Measurements from ENCODE around the gene NME4.

DNA sequence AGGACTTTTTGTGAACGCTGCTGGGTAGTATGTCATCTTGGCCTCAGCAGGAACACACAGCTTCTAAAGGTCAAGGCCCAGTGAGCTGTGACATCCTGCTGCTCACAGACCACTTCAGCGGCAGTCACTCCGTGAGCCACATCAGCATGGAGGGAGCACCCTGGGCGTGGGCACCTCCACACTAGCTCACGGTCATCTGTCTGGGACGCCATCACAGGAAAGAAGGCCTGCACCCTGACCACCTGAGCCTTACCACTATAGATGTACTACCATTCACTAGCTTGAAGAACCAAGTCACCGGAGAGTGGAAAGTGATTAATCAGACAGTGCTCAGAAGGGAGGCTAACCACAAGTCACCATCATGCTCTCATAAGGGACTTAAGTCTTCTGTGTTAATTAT is 47.8 kb upstream of the NME4 start:
- TF ChIP-seq, protein P1, sequence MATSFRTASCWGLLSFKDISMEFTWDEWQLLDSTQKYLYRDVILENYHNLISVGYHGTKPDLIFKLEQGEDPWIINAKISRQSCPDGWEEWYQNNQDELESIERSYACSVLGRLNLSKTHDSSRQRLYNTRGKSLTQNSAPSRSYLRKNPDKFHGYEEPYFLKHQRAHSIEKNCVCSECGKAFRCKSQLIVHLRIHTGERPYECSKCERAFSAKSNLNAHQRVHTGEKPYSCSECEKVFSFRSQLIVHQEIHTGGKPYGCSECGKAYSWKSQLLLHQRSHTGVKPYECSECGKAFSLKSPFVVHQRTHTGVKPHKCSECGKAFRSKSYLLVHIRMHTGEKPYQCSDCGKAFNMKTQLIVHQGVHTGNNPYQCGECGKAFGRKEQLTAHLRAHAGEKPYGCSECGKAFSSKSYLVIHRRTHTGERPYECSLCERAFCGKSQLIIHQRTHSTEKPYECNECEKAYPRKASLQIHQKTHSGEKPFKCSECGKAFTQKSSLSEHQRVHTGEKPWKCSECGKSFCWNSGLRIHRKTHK (tag by site-specific recombination; IDR thresholded peaks at IDR 0.05) = no peak
- TF ChIP-seq ZBTB7A (tag by site-specific recombination; IDR thresholded peaks at IDR 0.05; ENCODE audit: low read depth) (no peak), ZNF174 (tag by site-specific recombination; IDR thresholded peaks at IDR 0.05) (no peak), KLF1 (tag by site-specific recombination; IDR thresholded peaks at IDR 0.05) (no peak), SP3 (tag by site-specific recombination; IDR thresholded peaks at IDR 0.05) (no peak), MYNN (tag by site-specific recombination; IDR thresholded peaks at IDR 0.05; ENCODE audit: borderline replicate concordance) (no peak), ZNF530 (tag by site-specific recombination; IDR thresholded peaks at IDR 0.05; ENCODE audit: low read depth) (no peak), ZNF274 (IDR thresholded peaks at IDR 0.05; ENCODE audit: low read length) (no peak), ZNF274 (tag by site-specific recombination; IDR thresholded peaks at IDR 0.05; ENCODE audit: borderline replicate concordance) (no peak), HOXC10 (CRISPR knock-in tag; IDR thresholded peaks at IDR 0.05) (no peak)
- TF ChIP-seq, protein P2, sequence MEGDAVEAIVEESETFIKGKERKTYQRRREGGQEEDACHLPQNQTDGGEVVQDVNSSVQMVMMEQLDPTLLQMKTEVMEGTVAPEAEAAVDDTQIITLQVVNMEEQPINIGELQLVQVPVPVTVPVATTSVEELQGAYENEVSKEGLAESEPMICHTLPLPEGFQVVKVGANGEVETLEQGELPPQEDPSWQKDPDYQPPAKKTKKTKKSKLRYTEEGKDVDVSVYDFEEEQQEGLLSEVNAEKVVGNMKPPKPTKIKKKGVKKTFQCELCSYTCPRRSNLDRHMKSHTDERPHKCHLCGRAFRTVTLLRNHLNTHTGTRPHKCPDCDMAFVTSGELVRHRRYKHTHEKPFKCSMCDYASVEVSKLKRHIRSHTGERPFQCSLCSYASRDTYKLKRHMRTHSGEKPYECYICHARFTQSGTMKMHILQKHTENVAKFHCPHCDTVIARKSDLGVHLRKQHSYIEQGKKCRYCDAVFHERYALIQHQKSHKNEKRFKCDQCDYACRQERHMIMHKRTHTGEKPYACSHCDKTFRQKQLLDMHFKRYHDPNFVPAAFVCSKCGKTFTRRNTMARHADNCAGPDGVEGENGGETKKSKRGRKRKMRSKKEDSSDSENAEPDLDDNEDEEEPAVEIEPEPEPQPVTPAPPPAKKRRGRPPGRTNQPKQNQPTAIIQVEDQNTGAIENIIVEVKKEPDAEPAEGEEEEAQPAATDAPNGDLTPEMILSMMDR (tag by site-specific recombination; IDR thresholded peaks at IDR 0.05) = no peak
- TF ChIP-seq, protein P3, sequence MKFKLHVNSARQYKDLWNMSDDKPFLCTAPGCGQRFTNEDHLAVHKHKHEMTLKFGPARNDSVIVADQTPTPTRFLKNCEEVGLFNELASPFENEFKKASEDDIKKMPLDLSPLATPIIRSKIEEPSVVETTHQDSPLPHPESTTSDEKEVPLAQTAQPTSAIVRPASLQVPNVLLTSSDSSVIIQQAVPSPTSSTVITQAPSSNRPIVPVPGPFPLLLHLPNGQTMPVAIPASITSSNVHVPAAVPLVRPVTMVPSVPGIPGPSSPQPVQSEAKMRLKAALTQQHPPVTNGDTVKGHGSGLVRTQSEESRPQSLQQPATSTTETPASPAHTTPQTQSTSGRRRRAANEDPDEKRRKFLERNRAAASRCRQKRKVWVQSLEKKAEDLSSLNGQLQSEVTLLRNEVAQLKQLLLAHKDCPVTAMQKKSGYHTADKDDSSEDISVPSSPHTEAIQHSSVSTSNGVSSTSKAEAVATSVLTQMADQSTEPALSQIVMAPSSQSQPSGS (tag by site-specific recombination; IDR thresholded peaks at IDR 0.05; ENCODE audit: low read depth) = no peak
